Stimulated activated CD8-positive, alpha-beta memory T cell treated with anti-CD3 and anti-CD28 coated beads, Interleukin-15, amount 100 ng/mL, for 4 hours (primary cell): Measurements from ENCODE around the gene SETD6.

Experiments
- DNase-seq, 2 donors: peaks; one replicate each; pipeline ENCODE4 v3.0.0-alpha.2; 2020; ENCODE audit warnings: low read depth in 2 of 2

Gene SETD6

DNA sequence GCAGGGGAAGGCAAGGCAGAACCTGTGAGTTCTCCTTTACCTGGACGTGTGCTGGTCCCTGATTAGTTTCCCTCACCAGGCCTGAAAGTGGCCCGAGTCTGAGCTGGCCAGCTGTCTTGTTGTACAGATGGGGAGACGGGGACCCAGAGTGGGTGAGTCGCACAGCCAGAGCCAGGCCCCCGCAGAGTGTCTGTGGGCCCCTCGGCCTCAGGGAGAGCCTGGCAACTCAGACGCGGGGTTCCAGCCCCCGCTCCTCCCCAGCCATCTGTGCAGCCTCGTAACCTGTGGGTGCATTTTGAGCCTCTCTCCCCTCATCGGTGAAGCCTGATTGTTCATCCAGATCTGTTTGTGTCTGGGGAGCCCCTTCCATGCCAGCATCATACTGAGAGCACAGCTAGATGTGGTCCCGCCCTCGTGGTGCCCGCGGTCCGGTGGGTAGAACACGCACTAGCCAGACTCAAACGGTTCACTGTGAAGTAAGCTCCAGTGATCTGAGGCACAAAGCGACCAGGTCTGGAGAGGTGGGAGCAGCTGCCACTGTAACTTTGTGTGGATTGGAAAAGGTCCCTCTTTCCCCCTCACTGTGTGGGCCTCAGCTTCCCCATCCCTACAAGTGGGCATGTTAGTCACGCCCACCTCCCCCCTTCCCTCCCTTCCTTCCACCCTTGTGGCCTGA, 21.4 kb upstream of the SETD6 start:
- DNase-seq: no peak

DNA sequence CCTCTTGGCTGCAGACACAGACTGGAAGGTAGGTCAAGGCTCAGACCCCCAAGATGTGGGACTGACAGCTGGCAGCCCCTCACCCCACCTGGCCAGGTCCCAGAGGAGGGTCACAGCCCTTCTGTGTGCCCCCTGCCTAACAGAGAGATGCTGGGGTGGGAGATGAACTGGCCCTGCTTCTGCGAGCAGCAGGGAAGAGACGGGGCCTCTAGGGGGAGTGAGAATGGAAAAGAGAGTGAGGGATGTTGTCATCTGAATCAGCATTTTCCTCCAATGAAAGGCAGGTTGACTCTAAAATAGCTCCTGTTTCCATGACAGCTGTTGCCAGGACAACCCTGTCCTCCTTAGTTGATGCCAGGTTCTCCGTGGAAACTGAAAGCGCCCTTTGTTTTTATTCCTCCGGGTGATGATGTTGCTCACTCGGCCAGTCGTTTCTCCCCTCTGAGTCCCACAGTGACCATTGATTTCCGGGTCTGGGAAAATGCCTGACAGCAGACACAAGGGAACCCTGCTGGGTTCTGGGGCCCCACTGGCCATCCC, 20.3 kb upstream of the SETD6 start:
- no peak for DNase-seq

DNA sequence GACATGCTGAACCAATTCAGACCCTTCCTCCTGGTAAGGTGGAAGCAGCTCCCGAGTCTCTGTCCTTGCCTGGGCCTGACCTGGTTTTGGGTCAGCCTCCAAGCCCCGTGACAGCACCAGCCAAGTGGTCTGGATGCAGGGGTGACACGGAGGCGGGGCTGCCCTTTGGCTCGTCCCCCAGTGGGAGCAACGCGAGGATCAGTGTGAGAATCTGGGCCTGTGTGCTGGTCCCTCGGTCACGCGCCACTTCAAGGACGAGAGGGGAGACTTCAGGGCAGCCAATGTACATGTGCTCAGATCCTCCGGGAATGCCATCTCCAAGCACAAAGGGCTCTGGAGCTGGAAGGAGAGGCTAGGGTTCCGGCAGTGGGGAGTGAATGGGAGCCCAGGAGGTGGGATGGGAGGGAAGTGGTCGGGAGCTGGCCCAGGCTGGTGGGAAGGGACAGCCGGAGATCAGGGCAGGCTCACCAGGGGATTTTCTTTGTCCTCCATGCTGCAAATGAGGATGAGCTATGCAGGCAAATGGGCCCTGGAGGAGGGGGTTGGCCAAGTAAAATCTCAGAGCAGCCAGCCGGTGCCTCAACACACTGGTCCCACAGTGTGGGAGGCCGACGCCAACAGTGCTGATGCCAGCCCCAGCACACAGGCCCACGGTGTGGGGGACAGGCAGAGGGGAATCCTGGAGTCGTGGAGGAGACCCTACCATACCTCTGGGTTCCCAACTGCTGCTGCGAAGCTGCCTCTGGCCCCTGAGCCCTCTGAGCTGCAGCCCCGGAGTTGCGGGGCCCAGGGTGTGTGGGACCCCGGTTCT, 19.6 kb upstream of the SETD6 start:
- DNase-seq: no peak

DNA sequence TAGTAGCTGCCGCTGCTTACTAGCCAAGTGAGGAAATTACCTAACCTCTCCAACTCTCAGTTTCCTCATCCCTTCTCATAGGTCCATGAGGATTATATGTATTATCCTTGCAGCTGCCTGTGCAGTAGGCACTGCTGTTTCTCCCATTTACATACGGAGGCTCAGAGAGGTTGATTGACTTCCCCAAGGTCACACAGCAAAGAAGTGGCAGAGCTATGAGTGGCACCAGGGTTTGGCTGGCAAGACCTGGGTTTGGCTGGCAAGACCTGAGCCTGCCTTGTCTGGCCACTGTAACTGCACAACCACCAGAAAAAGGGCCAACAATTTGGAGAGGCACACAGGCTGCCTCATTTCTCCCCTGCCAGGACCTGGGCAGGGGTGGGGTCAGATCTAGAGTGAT, 17.8 kb upstream of the SETD6 start:
- no peak for DNase-seq

DNA sequence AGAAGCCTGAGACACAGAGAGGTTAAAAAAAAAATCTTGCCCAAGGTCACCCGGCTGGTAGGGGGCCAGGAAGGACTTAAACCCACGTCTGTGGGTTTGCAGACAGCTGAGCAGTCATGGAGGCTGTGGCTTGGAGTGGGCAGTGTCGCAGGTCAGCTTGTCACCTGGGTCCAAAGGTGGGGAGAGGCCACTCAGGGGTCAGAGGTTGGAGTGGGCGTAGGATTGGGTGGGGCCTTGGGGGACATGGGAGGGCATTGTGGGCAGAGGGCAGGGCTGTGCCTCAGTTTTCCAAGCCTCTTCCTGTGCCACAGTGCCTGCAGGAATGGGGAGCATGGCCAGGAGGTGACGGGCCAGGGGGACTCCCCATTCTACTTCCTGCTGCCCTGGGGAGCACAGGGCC, 17.4 kb upstream of the SETD6 start:
- DNase-seq: no peak

DNA sequence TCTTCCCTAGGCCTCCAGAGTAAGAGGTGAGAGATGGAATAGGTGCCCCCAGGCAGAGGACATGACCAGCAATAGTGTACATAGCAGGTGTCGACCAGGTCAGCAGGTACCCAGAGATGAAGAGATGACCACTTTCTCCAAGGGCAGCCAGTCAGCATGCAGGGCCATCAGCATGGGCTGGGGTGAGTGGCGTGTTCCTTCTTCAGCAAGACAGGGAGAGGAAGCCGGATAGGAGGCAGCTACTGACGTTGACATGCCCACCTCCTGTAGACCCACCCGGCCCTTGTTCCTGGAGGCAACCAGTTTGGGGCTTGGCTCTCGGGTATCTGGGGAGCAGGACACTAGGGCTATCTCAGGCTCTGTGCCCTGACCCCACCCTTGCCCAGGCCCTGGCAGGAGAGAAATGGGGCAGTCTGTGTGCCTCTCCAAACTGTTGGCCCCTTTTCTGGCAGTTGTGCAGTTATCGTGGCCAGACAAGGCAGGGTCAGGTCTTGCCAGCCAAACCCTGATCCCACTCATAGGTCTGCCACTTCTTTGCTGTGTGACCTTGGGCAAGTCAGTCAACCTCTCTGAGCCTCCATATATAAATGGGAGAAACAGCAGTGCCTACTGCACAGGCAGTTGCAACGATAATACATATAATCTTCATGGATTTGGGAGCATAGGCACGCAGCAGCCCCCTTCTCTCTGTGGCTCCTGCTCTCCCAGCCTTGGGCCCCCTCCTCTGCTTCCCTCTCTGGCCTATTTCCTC, 16.8 kb upstream of the SETD6 start:
- no peak for DNase-seq

DNA sequence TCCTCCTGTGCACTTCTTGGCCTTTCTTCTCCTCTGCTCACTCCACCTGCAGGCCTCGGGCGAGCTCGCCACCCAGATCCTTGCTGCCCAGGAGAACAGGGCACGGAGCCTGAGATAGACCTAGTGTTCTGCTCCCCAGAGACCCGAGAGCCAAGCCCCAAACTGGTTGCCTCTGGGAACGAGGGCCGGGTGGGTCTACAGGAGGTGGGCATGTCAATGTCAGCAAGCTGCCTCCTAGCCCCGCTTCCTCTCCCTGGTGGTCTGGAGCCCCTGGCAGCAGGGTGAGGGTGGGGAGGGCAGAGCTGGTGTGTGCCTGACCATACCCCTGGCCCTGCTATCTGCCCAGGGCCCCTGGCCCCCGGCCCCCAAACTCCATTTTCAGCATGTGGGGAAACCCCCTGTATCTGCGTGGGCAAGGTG, 16.2 kb upstream of the SETD6 start:
- no peak for DNase-seq

DNA sequence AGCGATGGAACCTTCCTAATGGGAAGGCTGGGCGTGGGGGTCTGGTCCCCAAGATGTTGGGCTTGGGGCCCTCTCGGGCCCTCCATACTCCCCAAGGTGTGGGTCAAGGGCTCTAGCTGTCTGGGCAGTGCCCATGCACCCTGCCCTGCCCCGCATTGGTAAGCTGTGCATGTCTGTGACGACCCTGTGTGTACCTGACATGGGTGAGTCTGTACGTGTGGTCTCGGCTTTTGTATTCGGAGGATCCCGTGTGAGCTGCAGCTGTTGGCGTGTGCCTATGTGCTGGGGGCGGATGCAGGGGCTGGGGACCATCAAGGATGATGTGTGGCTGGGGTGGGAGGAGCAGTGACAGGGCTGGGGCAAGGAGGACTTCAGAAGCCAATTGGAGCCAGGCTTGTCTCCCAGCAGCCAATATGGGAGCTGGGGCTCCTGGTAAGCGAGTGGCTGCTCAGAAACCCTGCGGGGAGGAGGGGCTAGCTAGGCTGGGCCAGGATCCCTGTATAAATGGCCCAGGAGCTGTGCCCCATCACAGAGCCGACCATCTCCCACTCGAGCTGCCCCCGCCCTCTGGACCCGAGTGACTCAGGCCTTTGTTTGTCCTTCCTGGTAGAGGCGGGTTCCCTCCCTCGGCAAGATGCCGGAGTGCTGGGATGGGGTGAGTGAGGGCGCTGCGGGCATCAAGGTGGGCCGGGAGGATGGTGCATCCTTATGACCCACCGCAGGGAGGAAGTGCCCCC, 15.5 kb upstream of the SETD6 start, which contains the start of gene NDRG4:
NDRG4 (plus strand) TSS at position 529 of the 737 bp plus-strand sequence; CDS start at position 635, 106 bp downstream.
- no peak for DNase-seq

DNA sequence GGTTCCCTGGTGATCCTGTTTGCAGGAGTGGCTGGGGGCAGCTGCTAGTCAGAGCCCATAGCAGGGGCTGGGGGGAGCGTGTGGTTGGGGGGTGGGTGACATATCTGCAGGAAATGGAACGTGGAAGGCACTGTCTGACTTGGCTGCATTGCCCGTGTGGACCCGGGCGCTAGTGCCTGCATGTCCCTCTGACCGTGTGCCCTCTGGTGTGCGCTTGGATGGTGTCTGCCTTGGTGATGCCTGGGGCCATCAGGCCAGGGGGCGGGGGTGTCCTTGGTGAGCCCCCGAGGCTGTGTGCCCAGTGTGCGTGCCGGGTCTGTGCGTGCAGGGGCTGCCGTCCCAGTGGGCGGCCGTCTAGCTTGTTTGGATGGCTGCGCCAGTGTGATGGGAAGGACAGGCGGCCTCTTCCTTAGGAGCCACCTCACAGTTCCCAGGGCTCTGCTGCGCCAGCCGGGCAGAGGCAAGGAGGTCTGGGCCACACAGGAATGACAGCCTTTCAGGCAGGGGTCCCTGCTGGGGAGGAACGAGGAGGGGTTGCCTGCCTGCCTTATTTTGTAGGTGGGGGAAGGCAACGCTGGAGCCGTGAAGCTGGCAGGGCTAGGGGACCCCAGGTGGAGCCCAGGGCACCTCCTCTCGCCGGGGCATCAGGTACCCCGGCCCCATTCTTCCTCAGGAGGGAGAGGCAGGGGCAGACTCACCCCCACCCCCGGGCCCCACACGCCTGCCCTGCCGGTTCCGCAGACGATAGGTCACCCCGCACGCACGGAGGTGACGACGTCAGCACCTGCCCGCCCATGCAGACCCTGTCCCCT, 14.7 kb upstream of the SETD6 start:
- DNase-seq: no peak

DNA sequence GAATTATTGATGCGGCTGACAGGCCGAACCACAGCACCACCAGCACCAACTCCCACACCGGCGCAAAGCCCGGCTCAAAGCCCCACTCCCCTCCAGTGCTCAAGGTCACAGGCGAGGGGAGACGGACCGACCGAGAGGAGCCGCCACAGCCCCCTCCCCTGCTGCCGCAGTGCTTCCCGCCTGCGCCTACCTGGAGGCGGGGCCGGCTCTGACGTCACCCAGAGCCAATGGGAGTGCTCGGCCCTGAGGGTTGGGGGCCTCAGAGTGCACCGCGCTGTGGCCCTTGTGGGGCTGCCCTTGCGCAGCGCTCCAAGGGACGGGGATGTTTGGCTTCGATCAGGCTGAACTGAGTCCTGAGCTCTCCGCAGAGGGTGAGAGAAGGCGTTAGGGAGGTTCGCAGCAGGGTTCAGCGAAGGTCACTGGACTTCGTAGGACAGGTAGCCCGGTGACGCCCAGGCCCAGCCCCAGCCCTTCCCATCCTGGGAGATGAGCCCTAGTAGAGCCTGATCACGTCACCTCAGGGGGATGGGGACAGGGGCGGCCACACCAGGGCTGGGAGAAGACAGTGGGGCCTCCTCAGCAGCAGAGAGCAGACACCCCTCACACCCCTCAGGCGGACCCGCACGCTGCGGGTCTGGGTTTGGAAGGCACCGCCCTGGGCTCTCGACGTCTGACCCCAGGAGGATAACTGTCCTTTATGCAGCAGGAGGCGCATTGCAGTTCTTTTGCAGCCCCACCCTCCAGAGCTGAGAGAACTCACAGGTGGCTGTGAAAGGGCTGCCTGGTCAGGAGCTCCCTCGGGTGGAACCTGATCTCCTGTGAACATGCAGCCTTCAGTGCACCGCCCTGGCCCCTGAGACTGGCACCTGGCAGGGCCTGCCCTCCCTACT, 13.8 kb upstream of the SETD6 start:
- DNase-seq: no peak

DNA sequence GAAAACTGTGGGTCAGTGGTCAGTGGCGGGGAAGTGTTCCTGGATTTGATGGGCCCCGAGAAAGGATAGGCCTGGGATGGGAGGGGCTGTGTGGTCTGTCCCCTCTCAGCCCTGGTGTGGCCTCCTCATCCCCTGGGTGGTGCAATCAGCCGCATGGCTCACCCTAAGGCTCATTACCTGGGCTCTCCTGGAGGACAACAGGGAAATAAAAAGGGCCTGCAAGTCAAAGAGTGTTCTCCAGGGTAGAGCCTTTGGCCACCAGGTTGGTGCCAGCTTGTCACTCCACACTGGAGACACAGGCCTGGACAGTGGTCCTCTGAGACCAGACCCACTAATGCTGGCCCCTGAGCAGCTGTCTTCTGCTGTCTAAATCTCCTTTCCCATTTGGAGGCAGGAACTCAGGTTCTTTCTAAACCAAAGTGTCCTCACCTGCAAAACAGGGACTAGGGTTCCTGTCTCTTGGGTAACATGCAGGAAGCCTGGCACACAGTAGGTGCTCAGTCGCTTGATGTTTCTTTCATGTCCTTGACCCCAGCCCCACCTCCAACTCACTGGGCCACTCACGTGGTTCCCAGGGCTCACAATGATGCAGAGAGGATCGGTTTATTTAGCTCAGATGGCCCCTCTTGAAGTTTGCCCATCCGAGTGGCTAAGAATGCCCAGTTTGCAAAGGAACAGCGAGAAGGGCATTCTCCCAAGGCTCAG, 12.9 kb upstream of the SETD6 start:
- no peak for DNase-seq

DNA sequence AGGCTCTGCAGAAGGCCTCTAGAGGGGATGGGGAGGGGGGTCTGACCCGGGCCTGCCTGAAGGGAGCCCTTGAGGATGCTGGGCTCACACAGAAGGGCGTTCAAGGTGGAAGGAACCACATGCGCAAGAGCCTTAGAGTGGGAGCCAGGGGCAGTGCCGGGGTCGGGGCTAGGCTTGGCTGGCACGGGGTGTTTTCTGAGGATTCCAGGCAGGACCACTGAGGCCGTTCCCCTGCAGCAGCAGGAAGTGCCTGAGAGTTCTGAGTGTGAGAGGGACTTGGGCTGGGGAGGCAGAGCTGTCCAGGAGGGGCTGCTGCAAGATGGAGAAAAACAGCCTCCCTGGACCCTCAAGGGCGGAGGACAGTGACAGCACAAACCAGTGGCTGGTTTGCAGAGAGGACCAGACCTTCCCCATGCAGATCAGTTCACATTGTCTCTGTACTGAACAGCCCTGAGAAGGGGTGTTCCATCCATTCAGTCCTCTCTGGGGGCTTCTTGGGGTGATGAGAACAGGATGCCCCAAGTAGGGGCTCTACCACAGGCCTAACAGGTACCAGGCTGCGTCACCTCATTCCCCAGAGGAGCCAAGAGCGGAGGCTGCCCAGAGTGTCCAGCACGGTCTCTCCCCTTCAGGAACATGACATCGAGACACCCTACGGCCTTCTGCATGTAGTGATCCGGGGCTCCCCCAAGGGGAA, 12.0 kb upstream of the SETD6 start:
- no peak for DNase-seq

DNA sequence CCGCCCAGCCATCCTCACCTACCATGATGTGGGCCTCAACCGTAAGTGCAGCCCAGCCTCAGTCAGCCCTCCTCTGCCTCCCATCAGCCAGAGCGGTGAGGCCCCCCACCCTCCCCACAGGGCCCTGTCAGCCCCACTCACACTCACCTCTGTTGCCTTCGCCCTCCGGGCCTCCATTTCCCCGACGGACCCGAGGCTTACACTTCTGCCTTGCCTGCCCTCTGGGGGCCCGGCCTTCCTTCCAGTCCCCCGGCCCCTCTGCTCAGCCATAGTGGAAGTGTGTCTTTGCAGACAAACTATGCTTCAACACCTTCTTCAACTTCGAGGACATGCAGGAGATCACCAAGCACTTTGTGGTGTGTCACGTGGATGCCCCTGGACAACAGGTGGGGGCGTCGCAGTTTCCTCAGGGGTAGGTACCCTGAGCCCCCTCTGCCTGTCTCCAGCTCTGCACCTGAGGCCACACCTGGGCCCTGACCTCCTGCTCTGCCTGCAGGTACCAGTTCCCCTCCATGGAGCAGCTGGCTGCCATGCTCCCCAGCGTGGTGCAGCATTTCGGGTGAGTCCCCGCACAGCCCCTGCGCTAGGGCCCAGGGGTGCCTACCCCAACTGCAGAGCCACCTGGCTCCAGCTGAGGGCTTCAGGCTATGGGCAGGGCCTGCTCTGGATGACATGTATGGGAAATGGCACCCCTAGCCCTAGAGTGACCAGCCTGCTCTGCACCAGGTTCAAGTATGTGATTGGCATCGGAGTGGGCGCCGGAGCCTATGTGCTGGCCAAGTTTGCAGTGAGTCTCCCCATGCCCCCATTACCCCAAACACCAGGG, 11.2 kb upstream of the SETD6 start:
- DNase-seq: no peak

DNA sequence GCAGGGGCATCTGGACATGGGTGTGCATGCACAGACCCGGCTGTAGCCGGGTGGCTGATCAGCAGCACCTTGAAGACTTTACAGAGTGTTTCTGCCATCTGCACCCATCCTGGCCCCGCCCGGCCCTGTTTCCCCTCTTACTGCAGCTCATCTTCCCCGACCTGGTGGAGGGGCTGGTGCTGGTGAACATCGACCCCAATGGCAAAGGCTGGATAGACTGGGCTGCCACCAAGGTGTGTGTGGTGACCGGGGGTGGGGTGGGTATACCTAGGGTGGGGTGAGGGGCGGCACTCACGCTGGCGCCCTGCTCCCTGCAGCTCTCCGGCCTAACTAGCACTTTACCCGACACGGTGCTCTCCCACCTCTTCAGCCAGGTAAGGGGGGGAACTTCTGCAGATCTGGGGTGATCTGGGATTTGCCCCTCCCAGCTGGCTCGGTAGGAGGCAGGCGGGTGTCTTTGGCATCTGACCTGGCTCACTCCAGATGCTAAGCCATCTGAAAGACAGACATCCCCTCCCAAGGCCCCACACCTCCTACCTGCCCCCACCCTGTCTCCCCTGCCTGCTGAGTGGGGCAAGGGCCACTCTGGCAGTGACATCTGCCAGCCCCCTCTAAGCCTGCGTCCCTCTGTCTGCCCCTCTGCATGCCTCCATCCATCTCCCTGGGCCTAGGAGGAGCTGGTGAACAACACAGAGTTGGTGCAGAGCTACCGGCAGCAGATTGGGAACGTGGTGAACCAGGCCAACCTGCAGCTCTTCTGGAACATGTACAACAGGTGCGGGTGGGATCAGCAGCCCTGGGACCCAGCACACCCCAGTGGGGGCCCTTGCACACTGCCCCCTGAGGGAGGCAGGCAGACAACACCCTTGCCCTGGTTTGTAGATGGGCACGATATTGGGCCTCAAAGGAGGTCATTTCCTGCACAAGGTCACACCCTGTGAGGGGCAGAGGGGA, 8.8 kb upstream of the SETD6 start:
- DNase-seq: no peak

DNA sequence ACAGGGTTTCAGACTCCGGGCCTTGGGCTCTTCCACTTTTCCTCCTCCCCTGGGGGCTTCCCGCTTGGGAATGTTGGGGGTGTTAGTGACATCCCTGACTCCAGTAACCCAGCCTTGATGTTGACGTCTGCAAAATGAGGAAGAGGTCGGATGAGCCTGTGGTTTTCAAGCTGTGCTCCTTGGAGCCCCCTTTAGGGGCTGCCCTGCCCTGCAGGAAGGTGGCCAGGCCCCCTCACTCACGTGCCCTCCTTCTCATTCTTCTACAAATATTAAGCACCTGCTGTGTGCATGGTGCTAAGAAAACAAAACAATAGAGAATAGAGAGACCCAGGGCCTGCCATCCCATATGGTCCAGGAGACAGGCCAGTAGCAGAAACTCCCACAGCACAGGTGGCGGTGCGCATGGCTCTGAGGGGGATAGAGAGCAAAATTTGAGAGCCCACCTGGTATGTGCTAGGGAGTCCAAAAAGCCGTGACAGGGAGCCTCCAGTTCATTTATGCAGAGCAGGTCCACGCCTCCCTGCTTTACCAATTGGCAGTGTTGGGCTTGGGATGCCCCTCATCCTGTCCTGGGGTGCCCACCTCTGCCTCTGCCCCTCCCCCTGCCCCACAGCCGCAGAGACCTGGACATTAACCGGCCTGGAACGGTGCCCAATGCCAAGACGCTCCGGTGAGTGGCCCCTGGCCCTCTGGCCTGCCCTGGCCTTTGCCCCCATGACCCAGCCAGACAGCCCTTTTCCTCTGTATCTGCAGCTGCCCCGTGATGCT, 7.9 kb upstream of the SETD6 start:
- DNase-seq: no peak
